ENCODE data around the gene DDX39B. TPM values are rescaled to one million over a fixed set of nuclear protein-coding genes. Genes with fewer than 3 reads are reported as not detected.

Gene DDX39B
- polyA plus RNA-seq, 2 donors: 181 to 321 TPM

- peaks cover 0 to 3% of the 10 kb centered on the region in 2 donors for H3K36me3 ChIP-seq (ENCODE audit: control insufficient read depth in 2 of 2, insufficient read depth in 2 of 2, low read length in 1 of 2)
- H3K4me3 ChIP-seq (ENCODE audit: low read depth in 1 of 2, low read length in 2 of 2): no peak overlapping the region
- H3K27me3 ChIP-seq (ENCODE audit: control insufficient read depth in 1 of 2, insufficient read depth in 2 of 2, low read length in 2 of 2): no peaks in the 10 kb centered on the region
- H3K9me3 ChIP-seq (ENCODE audit: control insufficient read depth in 2 of 2, insufficient read depth in 1 of 2, low read depth in 1 of 2, low read length in 1 of 2): no peaks in the 10 kb centered on the region
- H3K4me1 ChIP-seq (ENCODE audit: control insufficient read depth in 2 of 2, insufficient read depth in 2 of 2, low read length in 1 of 2): peaks cover 3 to 6% of the 10 kb centered on the region in 2 donors
- peak overlapping the region in 1 of 2 donors; percentile 81 for H3K27ac ChIP-seq (ENCODE audit: low read depth in 2 of 2, low read length in 1 of 2)
- 85 to 96% methylated on average over 2 of the region's 2 CpGs for WGBS, 2 donors
These were observed 6.7 kb upstream of the DDX39B start for GRCh38 chr6:31548544-31548873.

- Histone ChIP-seq H3K27me3 (ENCODE audit: control insufficient read depth in 1 of 2, insufficient read depth in 2 of 2, low read length in 2 of 2) (no peaks in the 10 kb centered on the region), H3K4me3 (ENCODE audit: low read depth in 1 of 2, low read length in 2 of 2) (peak overlapping the region; percentile 49 to 64), H3K27ac (ENCODE audit: low read depth in 2 of 2, low read length in 1 of 2) (peak overlapping the region; percentile 90 to 93), H3K9me3 (ENCODE audit: control insufficient read depth in 2 of 2, insufficient read depth in 1 of 2, low read depth in 1 of 2, low read length in 1 of 2) (no peaks in the 10 kb centered on the region), H3K4me1 (ENCODE audit: control insufficient read depth in 2 of 2, insufficient read depth in 2 of 2, low read length in 1 of 2) (peaks cover 3 to 6% of the 10 kb centered on the region in 2 donors), H3K36me3 (ENCODE audit: control insufficient read depth in 2 of 2, insufficient read depth in 2 of 2, low read length in 1 of 2) (peaks cover 0 to 3% of the 10 kb centered on the region in 2 donors)
- 74 to 76% methylated on average over 24 of the region's 24 CpGs for WGBS, 2 donors
These were observed 6.1 kb upstream of the DDX39B start for GRCh38 chr6:31547727-31548543.

- H3K27ac ChIP-seq (ENCODE audit: low read depth in 2 of 2, low read length in 1 of 2): peak within 1 kb of the TSS; percentile 90 to 93
- 0% methylated on average over 25 of the region's 25 CpGs for WGBS, 2 donors
- peaks cover 0 to 3% of the 10 kb centered on the region in 2 donors for H3K36me3 ChIP-seq (ENCODE audit: control insufficient read depth in 2 of 2, insufficient read depth in 2 of 2, low read length in 1 of 2)
- H3K4me1 ChIP-seq (ENCODE audit: control insufficient read depth in 2 of 2, insufficient read depth in 2 of 2, low read length in 1 of 2): peaks cover 3 to 6% of the 10 kb centered on the region in 2 donors
- no peaks in the 10 kb centered on the region for H3K9me3 ChIP-seq (ENCODE audit: control insufficient read depth in 2 of 2, insufficient read depth in 1 of 2, low read depth in 1 of 2, low read length in 1 of 2)
- no peaks in the 10 kb centered on the region for H3K27me3 ChIP-seq (ENCODE audit: control insufficient read depth in 1 of 2, insufficient read depth in 2 of 2, low read length in 2 of 2)
- H3K4me3 ChIP-seq (ENCODE audit: low read depth in 1 of 2, low read length in 2 of 2): peak within 1 kb of the TSS; percentile 49 to 64
These were observed 5.3 kb upstream of the DDX39B start, which contains the start of gene NFKBIL1 for GRCh38 chr6:31546958-31547726. Gene NFKBIL1 (plus strand): TSS chr6:31547608. CDS start chr6:31547695, 87 bp downstream.

- WGBS, 2 donors: 9% methylated on average over 11 of the region's 11 CpGs
- Histone ChIP-seq H3K4me1 (ENCODE audit: control insufficient read depth in 2 of 2, insufficient read depth in 2 of 2, low read length in 1 of 2) (peaks cover 3 to 6% of the 10 kb centered on the region in 2 donors), H3K27me3 (ENCODE audit: control insufficient read depth in 1 of 2, insufficient read depth in 2 of 2, low read length in 2 of 2) (no peaks in the 10 kb centered on the region), H3K27ac (ENCODE audit: low read depth in 2 of 2, low read length in 1 of 2) (peak within 1 kb of the TSS; percentile 90 to 93), H3K36me3 (ENCODE audit: control insufficient read depth in 2 of 2, insufficient read depth in 2 of 2, low read length in 1 of 2) (peaks cover 0 to 3% of the 10 kb centered on the region in 2 donors), H3K9me3 (ENCODE audit: control insufficient read depth in 2 of 2, insufficient read depth in 1 of 2, low read depth in 1 of 2, low read length in 1 of 2) (no peaks in the 10 kb centered on the region), H3K4me3 (ENCODE audit: low read depth in 1 of 2, low read length in 2 of 2) (peak within 1 kb of the TSS; percentile 49 to 64)
These were observed 4.6 kb upstream of the DDX39B start, which contains the start of gene ATP6V1G2 for GRCh38 chr6:31546339-31546957. Gene ATP6V1G2 (minus strand): TSS chr6:31546608. CDS start chr6:31546559, 49 bp downstream.

- Histone ChIP-seq H3K27me3 (ENCODE audit: control insufficient read depth in 1 of 2, insufficient read depth in 2 of 2, low read length in 2 of 2) (no peaks in the 10 kb centered on the region), H3K27ac (ENCODE audit: low read depth in 2 of 2, low read length in 1 of 2) (no peak overlapping the region), H3K4me1 (ENCODE audit: control insufficient read depth in 2 of 2, insufficient read depth in 2 of 2, low read length in 1 of 2) (peaks cover 3 to 7% of the 10 kb centered on the region in 2 donors), H3K36me3 (ENCODE audit: control insufficient read depth in 2 of 2, insufficient read depth in 2 of 2, low read length in 1 of 2) (peaks cover under 1 to 3% of the 10 kb centered on the region in 2 donors), H3K4me3 (ENCODE audit: low read depth in 1 of 2, low read length in 2 of 2) (no peak overlapping the region), H3K9me3 (ENCODE audit: control insufficient read depth in 2 of 2, insufficient read depth in 1 of 2, low read depth in 1 of 2, low read length in 1 of 2) (no peaks in the 10 kb centered on the region)
- 63 to 72% methylated on average over 7 of the region's 7 CpGs for WGBS, 2 donors
These were observed 3.5 kb upstream of the DDX39B start for GRCh38 chr6:31545291-31545690.

- peaks cover 3 to 5% of the 10 kb centered on the region in 2 donors for H3K36me3 ChIP-seq (ENCODE audit: control insufficient read depth in 2 of 2, insufficient read depth in 2 of 2, low read length in 1 of 2)
- H3K4me1 ChIP-seq (ENCODE audit: control insufficient read depth in 2 of 2, insufficient read depth in 2 of 2, low read length in 1 of 2): peaks cover 3 to 9% of the 10 kb centered on the region in 2 donors
- no peak overlapping the region for H3K4me3 ChIP-seq (ENCODE audit: low read depth in 1 of 2, low read length in 2 of 2)
- 76% methylated on average over 2 of the region's 2 CpGs for WGBS, 2 donors
- no peaks in the 10 kb centered on the region for H3K9me3 ChIP-seq (ENCODE audit: control insufficient read depth in 2 of 2, insufficient read depth in 1 of 2, low read depth in 1 of 2, low read length in 1 of 2)
- no peaks in the 10 kb centered on the region for H3K27me3 ChIP-seq (ENCODE audit: control insufficient read depth in 1 of 2, insufficient read depth in 2 of 2, low read length in 2 of 2)
- H3K27ac ChIP-seq (ENCODE audit: low read depth in 2 of 2, low read length in 1 of 2): no peak overlapping the region
These were observed 2.9 kb upstream of the DDX39B start for GRCh38 chr6:31544676-31545075.

- H3K4me3 ChIP-seq (ENCODE audit: low read depth in 1 of 2, low read length in 2 of 2): no peak overlapping the region
- H3K36me3 ChIP-seq (ENCODE audit: control insufficient read depth in 2 of 2, insufficient read depth in 2 of 2, low read length in 1 of 2): peaks cover 4 to 14% of the 10 kb centered on the region in 2 donors
- peaks cover 3 to 9% of the 10 kb centered on the region in 2 donors for H3K4me1 ChIP-seq (ENCODE audit: control insufficient read depth in 2 of 2, insufficient read depth in 2 of 2, low read length in 1 of 2)
- no peak overlapping the region for H3K27ac ChIP-seq (ENCODE audit: low read depth in 2 of 2, low read length in 1 of 2)
- no peaks in the 10 kb centered on the region for H3K27me3 ChIP-seq (ENCODE audit: control insufficient read depth in 1 of 2, insufficient read depth in 2 of 2, low read length in 2 of 2)
- WGBS, 2 donors: 93 to 96% methylated on average over 6 of the region's 6 CpGs
- H3K9me3 ChIP-seq (ENCODE audit: control insufficient read depth in 2 of 2, insufficient read depth in 1 of 2, low read depth in 1 of 2, low read length in 1 of 2): no peaks in the 10 kb centered on the region
These were observed 1.8 kb upstream of the DDX39B start for GRCh38 chr6:31543639-31544038.

GRCh38 chr6:31541059-31541657 lies 645 bp downstream of the DDX39B start:
- peak overlapping the region; percentile 83 to 98 for H3K27ac ChIP-seq (ENCODE audit: low read depth in 2 of 2, low read length in 1 of 2)
- no peaks in the 10 kb centered on the region for H3K9me3 ChIP-seq (ENCODE audit: control insufficient read depth in 2 of 2, insufficient read depth in 1 of 2, low read depth in 1 of 2, low read length in 1 of 2)
- peak overlapping the region; percentile 70 to 94 for H3K4me3 ChIP-seq (ENCODE audit: low read depth in 1 of 2, low read length in 2 of 2)
- 0% methylated on average over 21 of the region's 21 CpGs for WGBS, 2 donors
- no peaks in the 10 kb centered on the region for H3K27me3 ChIP-seq (ENCODE audit: control insufficient read depth in 1 of 2, insufficient read depth in 2 of 2, low read length in 2 of 2)
- peaks cover 0 to 3% of the 10 kb centered on the region in 2 donors for H3K4me1 ChIP-seq (ENCODE audit: control insufficient read depth in 2 of 2, insufficient read depth in 2 of 2, low read length in 1 of 2)
- H3K36me3 ChIP-seq (ENCODE audit: control insufficient read depth in 2 of 2, insufficient read depth in 2 of 2, low read length in 1 of 2): peaks cover 4 to 23% of the 10 kb centered on the region in 2 donors

- Histone ChIP-seq H3K9me3 (ENCODE audit: control insufficient read depth in 2 of 2, insufficient read depth in 1 of 2, low read depth in 1 of 2, low read length in 1 of 2) (no peaks in the 10 kb centered on the region), H3K4me3 (ENCODE audit: low read depth in 1 of 2, low read length in 2 of 2) (peak overlapping the region; percentile 70 to 94), H3K36me3 (ENCODE audit: control insufficient read depth in 2 of 2, insufficient read depth in 2 of 2, low read length in 1 of 2) (peaks cover 4 to 23% of the 10 kb centered on the region in 2 donors), H3K27ac (ENCODE audit: low read depth in 2 of 2, low read length in 1 of 2) (peak overlapping the region; percentile 83 to 98), H3K4me1 (ENCODE audit: control insufficient read depth in 2 of 2, insufficient read depth in 2 of 2, low read length in 1 of 2) (peaks cover 0 to 3% of the 10 kb centered on the region in 2 donors), H3K27me3 (ENCODE audit: control insufficient read depth in 1 of 2, insufficient read depth in 2 of 2, low read length in 2 of 2) (no peaks in the 10 kb centered on the region)
- 8 to 10% methylated on average over 4 of the region's 4 CpGs for WGBS, 2 donors
These were observed 1.2 kb downstream of the DDX39B start for GRCh38 chr6:31540640-31541039.
